GM21381 (cell line): ENCODE measurements around the gene INS.

Experiments
- ATAC-seq: cut with Tn5 transposase; IDR thresholded peaks from one replicate; pipeline ENCODE4 v1.9.1; 2021; ENCODE audit warnings: mild to moderate bottlenecking, moderate library complexity; ENCODE audit not compliant: unreplicated experiment

Gene INS

GRCh38 chr11:2167141-2168045 is 6.4 kb upstream of the INS start:
- ATAC-seq = no peak

DNA sequence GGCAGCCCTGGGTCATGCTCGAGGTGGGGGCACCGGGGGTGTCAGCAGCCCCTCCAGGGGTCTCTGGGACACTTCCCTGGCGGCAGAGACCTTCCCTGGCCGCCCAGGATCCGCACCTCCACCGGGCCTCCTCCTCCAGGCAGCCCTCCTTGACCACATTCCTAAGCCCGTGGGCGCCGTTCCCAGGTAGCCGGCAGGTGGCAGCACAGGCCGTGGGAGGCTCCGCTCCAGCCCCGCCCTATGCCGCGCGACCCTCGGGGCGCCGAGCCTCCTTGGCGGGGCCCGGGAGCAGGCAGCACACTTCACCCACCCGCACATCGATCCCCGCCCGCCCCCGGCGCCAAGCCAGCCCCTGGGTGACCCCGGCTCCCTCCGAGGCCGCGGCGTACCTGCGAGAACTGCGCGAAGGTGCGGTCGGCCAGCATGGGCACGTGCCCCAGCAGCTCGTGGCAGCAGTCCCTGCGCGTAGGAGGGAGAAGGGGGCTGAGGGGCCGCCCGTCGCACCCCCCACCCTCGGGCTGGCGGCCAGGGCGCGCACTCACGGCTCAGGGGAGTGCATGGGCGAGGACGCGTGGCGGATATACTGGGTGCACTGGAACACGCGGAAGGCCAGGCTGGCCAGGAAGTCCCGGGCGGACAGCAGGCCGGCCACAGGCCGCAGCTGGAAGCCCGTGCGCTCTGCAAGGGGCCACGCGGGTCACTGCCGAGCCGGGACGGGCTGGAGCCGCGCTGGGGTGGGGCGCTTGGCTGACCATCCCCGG is 5.3 kb upstream of the INS start:
- no peak for ATAC-seq

- no peak for ATAC-seq
These were observed 4.6 kb upstream of the INS start for GRCh38 chr11:2165571-2165970.

GRCh38 chr11:2164861-2165555 is 4.0 kb upstream of the INS start:
- no peak for ATAC-seq

DNA sequence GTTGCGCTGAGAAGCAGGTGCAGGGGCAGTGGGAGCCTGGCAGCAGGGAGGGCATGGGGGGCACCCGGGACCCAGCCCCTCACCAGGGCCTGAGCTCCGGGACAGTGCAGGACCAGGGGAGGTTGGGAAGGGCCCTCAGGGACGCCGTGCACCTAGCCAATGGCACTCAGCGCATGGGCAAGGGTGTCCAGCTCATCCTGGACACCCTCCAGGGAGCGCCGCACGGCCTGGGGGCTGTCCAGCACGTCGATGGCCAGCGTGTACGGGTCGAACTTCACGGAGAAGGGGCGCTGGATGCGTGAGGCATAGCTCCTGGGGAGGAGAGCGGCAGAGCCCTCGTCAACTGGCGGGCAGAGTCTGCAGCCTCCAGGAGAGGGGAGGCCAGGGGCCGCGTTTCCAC is 3.1 kb upstream of the INS start:
- ATAC-seq = no peak

- ATAC-seq = no peak
These were observed 2.5 kb upstream of the INS start for GRCh38 chr11:2163428-2163978.

DNA sequence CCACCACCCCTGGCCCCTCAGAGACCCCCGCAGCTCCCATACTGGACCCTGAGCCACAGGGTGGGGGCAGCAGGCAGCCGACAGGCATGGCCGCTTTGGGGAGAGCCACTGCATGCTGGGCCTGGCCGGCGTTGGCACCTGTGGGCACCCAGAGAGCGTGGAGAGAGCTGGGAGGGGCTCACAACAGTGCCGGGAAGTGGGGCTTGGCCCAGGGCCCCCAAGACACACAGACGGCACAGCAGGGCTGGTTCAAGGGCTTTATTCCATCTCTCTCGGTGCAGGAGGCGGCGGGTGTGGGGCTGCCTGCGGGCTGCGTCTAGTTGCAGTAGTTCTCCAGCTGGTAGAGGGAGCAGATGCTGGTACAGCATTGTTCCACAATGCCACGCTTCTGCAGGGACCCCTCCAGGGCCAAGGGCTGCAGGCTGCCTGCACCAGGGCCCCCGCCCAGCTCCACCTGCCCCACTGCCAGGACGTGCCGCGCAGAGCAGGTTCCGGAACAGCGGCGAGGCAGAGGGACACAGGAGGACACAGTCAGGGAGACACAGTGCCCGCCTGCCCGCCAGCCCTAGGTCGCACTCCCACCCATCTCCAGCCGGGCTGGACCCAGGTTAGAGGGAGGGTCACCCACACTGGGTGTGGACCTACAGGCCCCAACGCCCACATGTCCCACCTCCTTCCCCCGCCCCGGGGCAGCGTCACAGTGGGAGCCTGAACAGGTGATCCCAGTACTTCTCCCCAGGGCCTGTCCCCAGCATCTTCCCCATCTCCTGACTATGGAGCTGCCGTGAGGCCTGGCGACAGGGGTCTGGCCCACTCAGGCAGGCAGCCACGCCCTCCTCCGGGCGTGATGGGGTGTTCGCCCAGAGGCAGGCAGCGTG is 1.2 kb downstream of the INS start:
- ATAC-seq = no peak

- ATAC-seq = no peak
These were observed 2.0 kb downstream of the INS start for GRCh38 chr11:2158966-2159365.

GRCh38 chr11:2158296-2158737 is 2.7 kb downstream of the INS start:
- no peak for ATAC-seq

DNA sequence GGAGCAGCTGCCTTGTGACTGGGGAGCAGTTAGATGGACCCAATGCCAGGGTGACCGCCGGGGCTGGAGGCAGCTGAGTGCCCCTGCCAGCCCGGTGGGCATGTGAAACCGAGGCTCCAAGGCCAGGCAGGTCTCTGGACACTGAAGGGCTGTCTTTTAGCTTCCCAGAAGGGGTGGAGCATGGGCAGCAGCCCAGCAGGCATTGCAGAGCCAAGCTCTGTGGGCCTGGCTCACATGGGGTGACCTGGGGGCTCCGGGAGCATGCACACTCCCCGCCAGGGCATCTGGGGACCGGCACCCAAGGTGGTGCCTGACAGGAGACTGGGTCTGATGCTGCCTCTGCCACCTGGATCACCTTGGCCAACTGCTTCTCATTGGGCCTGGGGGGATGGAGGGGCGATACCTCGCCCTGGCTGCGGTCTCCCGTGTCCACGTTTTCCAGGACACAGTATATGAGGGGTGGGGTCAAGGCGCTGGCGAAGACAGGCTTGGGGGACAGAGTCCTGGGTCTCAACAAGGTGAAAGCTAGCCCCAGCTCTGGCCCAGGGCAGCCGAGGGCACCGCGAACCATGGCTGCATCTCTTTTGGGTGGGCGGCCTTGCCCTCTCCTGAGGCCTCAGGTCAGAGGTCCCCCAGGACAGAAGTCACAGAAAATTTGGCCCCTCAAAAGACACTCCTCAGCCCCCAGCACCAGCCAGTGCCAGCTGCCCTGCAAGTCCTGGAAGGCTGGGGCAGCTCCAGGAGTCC is 3.5 kb downstream of the INS start:
- no peak for ATAC-seq

GRCh38 chr11:2156416-2157182 is 4.4 kb downstream of the INS start:
- ATAC-seq = no peak

DNA sequence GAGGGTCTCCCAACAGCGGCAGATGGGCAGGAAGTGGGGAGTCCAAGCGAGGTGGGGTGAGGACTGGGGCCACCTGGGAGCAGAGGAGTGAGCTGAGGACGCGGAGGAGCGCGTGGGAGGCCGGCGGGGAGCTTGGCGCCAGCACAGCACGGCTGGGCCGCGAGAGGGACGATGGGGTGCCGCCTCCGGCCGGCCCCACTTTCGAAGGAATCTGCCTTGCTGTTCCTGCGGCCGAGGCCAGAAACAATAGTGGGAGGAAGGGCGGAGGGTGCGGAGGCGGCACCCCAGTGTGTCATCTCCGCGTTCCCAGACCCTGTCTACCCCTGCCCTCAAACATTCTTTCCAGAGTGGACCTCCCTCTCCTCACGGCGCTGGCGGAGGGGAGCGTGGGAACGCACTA is 5.5 kb downstream of the INS start:
- ATAC-seq = no peak

DNA sequence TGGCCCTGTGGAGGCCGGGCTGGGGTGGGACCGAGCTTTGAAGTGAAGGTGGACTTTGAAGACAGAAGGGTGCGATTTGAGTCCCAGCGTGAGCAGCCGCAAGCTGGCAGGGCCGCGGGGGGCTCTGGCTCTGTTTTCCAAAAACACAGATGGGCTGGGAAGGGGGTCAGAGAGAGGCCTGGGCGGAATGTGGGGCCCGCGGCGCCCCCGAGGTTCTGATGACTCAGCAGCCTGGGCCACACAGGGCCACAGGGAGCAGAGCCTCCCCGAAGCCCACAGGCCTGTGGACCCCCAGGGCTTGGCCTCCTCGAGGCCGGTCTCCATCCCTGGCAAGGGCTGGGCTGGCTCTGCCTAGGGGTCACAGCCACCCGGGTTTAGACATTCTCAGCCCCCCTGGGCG is 6.1 kb downstream of the INS start:
- ATAC-seq = no peak

DNA sequence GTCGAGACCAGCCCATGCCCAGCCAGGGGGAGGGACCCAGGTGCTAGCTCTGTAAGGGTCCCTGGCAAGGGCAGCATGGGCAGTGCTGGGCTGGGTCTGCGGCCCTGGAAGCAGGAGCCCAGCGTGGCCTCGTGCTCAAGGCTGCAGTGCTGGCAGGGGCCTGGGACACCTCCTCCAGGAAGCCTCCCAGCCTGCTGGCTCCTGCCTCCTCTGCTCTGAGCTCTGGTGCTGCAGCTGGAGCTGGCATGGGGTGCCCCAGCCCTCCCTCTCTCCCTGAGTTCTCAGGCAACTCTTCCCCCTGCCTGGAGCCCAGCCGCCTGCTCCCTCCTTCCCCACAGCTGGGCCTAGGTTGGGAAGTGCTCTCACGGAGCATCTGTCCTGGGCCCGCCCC is 6.8 kb downstream of the INS start:
- no peak for ATAC-seq

DNA sequence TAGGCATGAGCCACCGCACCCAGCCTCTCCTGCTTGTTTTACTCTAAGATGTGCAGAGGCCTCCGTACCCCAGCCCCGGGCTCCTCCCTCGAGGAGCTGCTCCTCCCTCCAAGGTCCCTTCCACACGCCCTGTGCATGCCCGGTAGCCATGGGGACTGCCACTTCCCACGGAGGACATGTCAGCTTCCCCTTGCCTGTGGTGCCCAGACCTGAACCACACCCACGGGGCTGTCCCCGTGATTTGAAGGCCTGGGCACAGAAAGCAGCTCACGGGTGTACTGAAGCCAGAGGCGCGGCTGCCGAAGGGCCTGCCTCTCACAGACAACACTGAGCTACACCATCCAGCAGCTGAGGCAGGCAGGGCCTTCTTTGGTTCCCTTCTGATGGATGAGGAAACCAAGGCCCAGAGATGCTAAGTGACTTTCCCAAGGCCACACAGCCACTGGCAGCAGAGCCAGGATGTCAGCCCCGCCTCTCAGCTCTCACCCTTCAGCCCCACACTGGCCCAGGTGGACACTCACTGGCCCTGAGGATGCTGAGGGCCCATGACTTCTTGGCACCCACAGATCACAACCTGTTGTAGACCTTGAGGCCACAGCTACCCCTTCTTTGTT is 7.3 kb downstream of the INS start:
- no peak for ATAC-seq

- ATAC-seq = no peak
These were observed 9.3 kb downstream of the INS start for GRCh38 chr11:2151500-2152257.
